Measurements from ENCODE around the gene HRG.
A peak's percentile ranks its signal among the peaks of the same experiment; 100 is the strongest.
"Not testable (repeated sequence)": the region's sequence is repeated elsewhere in the genome, so short reads cannot be mapped to it uniquely, and the experiment has no call there.

The HRG gene, protein sequence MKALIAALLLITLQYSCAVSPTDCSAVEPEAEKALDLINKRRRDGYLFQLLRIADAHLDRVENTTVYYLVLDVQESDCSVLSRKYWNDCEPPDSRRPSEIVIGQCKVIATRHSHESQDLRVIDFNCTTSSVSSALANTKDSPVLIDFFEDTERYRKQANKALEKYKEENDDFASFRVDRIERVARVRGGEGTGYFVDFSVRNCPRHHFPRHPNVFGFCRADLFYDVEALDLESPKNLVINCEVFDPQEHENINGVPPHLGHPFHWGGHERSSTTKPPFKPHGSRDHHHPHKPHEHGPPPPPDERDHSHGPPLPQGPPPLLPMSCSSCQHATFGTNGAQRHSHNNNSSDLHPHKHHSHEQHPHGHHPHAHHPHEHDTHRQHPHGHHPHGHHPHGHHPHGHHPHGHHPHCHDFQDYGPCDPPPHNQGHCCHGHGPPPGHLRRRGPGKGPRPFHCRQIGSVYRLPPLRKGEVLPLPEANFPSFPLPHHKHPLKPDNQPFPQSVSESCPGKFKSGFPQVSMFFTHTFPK

DNA sequence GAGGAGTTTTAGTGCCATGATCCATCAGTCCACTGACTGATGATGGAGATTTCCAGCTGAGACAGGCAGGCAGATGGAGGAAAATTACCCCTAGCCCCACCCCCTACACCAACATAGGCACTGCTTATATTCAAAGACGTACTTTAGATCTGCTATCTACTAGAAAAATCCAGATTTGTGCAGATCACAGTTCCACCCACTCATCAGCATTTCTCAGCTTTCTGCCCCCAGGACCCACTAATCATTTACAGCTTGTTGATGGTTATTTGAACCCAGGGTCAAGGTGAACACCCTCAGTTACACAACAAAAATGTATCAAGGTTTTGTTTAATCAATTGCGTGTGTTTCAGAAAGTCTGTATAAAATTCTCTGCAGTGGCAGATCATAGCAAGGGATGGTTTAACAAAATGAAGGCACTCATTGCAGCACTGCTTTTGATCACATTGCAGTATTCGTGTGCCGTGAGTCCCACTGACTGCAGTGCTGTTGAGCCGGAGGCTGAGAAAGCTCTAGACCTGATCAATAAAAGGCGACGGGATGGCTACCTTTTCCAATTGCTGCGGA lies at the start of gene HRG:
Gene HRG, plus strand, starts transcription at position 390 of the 564 bp plus-strand sequence. Its CDS starts 18 bp downstream, at position 408.
- DNase-seq = no peak

DNA sequence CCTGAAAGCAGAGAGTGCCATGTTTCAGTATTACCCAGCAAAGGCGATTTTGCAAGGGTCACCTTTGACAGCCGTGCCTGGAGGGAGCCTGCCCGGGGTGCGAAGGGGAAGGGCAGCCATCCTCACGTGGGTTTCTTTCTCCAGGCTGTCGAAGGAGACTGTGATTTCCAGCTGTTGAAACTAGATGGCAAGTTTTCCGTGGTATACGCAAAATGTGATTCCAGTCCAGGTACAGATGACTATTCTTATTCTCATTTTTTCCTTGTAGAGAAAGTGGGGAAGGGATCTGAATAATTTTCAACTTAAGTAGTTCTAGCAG lies 49.6 kb upstream of the HRG start:
- DNase-seq = no peak

DNA sequence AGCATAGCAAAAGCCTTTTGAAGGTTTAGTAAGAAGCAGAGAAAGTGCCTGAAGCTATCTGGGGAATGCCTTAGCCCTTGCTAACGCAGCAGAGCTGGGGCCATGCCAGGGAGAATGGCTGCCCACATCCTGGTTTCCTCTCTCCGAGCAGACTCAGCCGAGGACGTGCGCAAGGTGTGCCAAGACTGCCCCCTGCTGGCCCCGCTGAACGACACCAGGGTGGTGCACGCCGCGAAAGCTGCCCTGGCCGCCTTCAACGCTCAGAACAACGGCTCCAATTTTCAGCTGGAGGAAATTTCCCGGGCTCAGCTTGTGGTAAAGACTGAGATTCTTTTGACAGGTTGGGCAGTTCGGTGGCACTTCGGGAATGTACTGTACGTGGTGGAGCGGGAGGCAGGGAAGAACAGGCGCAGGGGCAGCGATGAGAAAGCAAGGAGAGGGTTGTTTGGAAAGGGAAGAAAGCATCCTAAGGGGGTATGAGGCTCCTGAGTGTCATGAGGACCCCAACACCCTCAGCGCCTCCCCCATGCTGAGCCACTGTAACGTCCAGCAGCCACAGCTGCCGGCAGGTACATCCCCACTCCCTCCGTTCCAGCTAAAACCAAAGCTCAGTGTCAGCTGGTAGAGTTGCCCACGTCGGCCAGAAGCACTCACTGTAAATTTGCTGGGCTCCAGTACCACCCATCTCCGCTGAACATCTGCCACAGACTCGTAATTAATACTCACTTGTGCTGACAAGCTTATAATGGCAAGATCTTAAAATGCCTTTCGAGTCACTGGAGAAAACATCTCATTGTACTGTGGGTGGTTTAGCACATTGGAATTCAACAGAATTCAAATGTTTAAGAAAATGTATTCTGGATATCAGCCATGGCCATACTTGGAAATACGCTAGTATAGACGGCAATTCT lies 48.5 kb upstream of the HRG start:
- peak; percentile 84 for DNase-seq

DNA sequence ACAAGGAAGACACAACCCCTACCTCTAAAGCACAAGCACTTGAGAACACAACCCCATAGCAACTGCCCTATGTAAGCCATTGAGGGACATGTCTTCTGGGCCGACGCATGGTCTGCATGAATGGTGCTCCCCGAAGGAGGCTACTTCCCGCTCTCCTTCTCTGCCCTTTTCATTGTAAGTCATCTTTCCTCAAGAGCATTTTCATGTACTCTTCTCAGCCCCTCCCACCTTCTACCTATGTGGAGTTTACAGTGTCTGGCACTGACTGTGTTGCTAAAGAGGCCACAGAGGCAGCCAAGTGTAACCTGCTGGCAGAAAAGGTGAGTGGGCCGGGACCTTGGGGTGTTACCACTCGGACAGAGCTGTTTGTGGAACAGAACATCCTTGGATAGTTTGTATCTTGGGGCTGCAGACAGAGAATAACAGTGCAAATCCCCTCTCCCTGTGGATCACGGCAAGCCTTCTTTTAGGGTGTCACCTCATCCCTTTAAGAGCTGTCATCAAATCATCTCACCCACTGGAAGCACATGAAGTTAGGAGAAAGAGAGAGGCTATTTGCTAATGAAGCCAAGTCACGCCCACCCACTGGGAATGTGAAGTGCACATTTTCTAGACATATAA lies 47.4 kb upstream of the HRG start:
- DNase-seq = no peak

DNA sequence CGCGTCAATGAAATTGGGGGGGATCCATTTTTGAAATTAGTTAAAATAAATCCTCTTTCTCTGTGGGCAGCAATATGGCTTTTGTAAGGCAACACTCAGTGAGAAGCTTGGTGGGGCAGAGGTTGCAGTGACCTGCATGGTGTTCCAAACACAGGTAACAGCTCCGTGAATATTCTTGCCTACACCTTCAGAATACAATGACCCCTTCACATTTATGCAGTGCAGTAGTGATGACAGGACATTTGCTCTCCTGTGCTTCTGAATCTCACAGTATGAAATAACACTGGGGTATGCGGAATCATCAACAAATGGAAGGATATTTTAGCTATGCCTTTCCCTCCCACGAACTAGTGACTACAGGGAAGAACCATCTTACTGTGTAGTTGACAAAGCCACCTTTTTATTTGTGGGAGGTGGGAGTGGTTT lies 46.0 kb upstream of the HRG start:
- DNase-seq = no peak

DNA sequence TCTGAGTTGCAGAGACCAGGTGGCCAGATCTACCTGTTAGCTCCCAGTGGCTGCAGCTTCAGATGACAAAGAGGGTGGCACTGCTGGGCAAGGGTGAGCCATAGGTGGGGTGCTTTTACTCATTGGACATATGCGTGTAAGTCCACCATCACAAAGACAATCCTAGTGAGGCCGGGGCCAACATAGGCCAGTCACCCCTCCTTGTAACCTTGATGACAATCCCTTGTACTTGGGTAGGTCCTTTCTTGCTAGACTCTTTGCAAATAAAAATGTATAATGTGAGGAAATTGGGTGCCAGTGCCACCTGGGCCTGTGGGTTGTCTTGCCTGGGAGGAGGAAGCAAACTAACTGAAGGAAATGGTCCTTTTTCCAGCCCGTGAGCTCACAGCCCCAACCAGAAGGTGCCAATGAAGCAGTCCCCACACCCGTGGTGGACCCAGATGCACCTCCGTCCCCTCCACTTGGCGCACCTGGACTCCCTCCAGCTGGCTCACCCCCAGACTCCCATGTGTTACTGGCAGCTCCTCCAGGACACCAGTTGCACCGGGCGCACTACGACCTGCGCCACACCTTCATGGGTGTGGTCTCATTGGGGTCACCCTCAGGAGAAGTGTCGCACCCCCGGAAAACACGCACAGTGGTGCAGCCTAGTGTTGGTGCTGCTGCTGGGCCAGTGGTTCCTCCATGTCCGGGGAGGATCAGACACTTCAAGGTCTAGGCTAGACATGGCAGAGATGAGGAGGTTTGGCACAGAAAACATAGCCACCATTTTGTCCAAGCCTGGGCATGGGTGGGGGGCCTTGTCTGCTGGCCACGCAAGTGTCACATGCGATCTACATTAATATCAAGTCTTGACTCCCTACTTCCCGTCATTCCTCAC lies 45.4 kb upstream of the HRG start:
- no peak for DNase-seq

DNA sequence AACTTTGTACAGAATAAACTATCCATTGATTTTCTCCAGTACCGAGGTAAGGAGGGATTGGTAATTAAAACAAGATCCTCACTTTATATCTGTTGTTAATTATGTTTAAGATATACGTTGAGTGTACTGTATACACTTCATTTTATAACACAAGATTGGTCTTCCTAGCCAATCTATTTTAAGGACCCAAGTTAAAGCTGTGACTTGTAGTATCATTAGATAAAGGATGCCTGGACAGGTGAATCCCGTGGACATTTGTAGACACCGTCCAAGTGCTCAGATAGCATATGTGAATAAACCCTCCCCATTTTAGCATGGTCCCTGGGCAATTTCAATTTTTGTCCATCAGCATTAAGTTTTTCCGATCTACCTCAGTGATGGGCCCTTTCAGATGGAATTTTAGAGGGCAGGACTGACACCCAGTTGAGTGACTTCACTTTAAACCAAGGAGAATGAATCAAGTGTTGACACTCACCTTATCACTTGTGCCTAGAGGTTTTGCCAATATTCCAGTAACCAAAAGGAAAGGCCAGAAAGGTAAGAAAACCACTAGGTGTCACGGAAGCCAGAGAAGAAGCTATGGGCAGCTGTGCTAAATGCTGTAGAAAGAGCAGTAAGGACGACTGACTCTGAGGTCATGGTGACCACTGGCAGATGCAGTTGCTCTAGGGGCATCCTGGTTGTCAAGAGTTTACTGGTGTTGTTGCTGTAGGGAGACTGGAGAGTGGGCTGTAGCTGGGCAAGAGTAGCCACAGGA lies 43.7 kb upstream of the HRG start:
- DNase-seq = no peak

DNA sequence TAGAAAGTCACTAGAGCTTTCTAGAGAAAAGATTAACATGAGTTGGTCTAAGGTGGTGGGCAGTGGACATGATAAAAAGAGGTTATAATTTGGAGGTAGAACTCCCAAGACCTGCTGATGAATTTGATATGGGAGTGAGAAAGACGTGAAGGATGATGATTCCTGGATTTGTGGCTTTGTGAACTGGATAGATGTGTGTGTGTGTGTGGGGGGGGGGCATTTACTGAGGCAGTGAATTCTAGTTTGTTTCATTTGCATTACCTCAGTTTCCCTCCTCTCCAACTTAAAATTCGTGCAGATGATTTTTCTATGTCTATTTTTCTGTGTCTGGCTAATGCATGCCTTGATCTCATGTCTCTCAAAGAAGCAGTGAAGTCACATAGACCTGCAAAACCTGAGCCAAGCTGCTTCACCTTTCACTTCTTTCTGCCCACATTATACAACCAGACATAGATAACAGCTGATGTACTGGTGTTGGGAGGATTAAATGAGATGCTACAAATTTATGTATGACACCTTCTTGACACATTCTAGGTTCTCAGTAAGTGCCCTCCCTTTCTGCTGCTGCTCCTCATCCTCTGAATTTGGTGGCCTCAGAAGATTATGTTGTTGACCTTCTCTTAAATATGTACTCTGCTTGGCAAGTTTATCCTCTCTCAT lies 43.0 kb upstream of the HRG start:
- DNase-seq = no peak

DNA sequence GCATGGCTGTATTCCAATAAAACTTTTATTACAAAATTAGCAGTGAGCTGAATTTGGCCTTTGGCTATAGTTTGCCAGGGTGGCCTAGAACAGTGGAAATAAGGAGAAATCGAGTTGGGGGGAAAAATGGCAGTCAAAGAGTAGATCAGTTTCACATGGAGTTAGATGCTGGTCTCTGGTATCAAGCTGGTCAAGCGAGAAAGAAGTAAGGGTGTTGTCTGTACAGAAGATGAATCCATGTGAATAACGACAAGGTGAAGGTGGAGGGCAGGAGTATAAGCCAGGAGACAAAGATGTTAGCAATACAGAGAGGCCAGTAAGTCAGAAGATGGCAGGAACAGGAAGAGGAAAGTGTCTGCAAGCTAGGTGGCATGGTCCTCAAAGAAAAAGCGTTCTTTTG lies 41.2 kb upstream of the HRG start:
- no peak for DNase-seq

DNA sequence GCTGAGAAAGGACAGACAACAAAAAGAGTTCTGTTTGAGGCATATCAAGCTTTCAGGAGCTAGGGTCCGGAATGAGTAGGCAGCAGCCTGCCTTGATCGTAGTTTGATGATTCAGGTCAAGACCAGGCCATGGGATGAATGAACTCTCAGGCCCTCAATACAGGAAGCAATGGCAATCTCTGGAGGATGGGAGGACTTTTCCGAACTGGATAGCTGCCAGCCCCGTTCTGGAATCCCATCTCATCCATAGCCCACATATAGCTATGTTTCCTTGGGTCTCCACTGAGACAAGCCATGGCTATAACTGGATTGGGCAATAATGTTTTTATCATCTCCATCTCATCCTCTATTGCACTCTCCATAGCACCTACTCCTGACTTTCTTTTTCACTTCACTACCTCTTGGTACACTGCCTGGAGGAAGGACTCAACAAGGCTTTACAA lies 40.2 kb upstream of the HRG start:
- DNase-seq = no peak

DNA sequence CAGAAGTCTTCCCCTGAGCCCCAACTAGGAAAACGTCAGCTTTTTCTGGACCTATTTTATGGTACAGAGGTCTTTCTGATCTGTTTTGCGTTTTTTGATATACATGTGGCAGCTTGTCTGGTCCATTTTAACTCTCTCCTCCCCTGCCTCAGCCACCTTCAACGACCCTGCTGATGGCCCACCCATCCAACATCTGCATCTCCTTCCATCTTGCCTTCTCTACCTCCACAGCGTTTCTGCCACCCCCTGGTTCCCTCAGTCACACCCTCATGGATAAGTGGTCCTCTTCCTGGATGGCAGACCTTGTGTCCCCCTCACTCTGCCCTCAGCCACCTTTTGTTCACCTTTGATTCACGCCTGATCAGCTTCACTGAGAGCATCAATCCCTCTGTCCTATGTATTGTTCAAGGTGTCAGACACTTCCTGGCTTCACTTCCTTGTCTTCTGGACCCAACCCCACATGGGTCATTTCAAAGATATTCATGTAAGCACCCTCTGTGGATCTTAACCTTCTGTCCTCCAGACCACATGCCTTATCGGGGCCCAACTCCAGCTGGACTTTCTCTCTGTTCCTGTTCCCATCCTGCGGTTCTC lies 39.5 kb upstream of the HRG start:
- no peak for DNase-seq

DNA sequence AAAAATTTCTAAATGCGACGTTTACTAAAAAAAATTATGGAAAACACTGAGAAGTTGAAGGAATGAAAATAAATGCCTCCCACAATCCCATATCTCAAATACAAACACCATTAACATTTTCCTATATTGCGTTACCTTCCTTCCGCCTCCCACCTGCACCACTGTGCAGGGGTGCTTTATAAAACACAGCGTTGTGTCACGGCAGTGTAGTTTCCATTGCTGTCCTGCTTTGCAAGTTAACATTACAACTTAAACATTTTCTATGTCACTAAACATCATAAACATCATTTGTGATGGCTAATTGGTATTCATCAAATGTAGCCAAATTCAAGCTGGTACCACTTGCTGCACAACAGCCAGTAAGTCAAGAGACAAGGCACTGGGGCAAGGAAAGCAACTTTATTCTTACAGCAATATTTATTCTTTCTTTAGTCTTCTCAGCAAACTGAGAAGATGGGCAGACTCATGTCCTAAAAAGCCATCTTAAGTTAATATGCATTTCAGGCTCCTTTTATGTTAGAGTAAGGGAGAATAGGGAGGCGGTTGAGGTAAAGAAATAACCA lies 37.9 kb upstream of the HRG start:
- no peak for DNase-seq

DNA sequence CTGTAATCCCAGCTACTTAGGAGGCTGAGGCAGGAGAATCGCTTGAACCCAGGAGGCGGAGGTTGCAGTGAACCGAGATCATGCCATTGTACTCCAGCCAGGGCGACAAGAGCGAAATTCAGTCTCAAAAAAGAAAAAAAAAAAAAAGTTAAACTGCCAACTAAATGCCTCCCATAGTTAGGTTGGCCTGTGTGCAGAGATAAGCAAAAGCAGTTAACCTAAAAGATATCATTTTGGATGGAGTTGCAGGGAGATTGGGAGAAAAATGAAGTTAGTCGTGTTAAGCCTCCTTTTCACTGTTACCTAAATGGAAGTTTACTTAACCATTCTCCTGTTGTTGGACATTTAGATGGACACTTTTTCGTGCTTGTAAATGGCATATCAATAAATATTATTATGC lies 37.1 kb upstream of the HRG start:
- DNase-seq = no peak

DNA sequence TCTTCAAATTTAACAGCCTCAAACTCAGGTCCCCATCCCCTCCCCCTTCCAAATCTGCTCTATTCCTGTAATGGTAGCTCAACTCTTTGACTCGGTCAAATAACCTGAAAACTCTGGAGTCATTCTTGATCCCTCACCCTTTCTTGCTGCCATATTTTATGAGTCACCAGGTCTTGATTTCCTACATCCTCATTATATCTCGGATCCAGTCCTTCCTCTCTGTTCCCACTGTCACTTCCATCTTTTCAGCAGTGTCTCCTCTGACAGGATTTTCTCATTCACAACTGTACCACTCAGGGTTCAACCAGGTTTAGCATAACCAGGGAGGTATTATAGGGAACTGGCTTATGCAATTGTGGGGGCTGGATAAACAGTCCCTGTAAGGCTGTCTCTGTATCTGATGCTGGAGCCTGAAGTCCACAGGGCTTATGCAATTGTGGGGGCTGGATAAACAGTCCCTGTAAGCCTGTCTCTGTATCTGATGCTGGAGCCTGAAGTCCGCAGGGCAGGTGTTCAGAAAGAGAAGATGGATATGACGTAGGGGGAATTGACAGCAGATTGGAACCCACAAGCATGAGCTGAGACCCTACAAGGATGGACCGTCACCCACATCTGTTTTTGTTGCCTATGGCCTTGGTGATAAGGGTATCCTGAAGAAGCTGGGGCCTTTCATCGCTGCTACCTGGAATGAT lies 34.7 kb upstream of the HRG start:
- DNase-seq = no peak

DNA sequence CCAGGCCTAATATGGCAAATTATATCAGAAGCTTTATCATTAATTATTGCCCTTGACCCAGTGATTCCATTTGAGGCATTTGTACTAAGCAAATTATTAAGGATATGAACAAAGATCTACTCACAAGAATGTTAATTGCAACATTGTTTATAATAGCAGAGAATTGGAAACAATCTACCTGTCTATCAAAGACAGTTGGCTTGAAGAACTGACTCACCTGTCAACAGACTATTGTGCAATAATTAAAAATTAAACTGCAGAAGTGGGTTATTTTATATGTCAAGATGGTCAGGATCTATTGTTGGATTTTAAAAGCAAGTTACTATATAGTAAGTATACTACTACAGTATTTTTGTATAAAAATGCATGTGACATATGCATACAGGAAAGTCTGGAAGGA lies 32.3 kb upstream of the HRG start:
- DNase-seq = no peak

DNA sequence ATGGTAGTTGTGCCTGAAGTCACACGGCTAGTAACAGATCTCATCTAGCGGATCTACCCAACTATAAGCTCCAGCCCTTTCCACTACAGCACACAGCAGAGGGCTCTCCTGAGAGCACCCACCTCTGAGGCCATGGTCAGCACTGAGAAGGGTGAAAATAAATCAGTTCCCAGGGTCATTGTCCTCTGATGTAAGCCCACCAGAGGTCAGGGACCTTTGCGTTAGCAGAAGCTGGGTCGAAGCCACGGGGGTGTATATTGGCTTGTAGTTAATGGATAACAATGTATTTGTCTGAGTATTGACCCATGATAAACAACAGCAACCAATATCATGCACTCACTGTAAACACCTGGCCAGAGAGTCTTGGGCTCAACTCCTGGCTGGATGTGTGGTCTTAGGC lies 31.6 kb upstream of the HRG start:
- not testable (repeated sequence) for DNase-seq

DNA sequence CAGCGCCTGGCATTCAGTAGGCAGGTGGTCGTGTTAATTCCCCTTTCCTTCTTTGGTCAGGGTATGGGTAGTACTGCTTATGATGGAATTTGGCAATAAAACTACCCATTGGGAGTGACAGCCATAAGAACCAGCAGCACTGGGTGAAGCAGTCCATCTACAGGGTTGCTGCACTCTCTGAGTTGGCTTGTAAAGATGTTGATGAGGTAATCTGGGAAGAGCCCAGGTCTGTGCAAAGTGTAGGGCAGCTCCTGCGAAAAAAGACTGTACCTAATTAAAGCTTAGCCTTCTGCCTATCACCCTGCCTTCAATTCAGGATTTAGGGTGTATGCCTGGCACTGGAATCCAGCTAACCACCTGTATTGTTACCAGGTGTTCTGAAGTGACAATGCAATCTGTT lies 30.3 kb upstream of the HRG start:
- DNase-seq = no peak

DNA sequence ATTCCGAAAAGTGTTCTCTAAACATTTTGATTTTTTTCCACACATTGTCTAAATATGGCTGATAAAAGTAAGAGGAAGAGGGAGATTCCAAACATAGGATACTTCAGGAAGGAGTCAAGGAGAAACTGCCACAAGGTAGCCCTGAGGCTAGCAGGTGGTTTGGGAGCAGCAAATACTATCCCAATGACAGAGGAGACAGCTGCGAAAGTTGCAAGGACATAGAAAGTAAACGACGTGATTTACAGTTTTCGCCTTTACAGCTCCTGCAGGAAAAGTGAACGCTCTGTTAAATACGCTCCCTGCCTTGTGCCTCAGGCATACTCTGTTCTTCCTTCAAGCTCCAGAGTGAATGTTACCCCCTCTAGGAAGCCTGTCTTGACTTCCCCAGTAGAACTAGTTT lies 29.3 kb upstream of the HRG start:
- DNase-seq = no peak

DNA sequence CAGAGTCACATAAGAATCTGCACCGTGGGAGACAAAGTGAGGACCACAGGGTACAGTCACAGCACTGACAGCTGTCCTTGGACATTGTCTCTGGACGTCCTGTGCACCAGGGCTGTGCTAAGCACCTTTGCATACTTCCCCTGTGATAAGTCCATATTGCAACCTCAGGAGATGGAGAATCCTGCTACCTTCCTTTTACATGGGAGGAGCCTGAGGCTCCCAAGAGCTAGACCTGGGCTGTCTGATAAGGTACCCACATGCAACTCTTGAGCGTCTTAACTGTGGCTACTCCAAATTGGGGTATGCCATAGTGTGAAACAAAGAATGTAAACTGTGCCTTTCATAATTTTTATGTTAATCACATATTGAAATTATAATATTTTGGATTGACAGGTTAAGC lies 28.1 kb upstream of the HRG start:
- no peak for DNase-seq
